HTERT RPE-1 (cell line): ENCODE data around the gene MBD2.
"Not testable (repeated sequence)": the region's sequence is repeated elsewhere in the genome, so short reads cannot be mapped to it uniquely, and the experiment has no call there.

Experiments
- in situ Hi-C: fragments of 300-500 bp; cut with MboI; formaldehyde crosslinking; loops from 4 replicates; pipeline ENCODE4 v1.14.3; 2020; ENCODE audit warnings: low sequenced_read_pairs

The MBD2 gene

GRCh38 chr18:54154231-54154630 is 70.2 kb downstream of the MBD2 start:
- in situ Hi-C loops = no loop called here

DNA sequence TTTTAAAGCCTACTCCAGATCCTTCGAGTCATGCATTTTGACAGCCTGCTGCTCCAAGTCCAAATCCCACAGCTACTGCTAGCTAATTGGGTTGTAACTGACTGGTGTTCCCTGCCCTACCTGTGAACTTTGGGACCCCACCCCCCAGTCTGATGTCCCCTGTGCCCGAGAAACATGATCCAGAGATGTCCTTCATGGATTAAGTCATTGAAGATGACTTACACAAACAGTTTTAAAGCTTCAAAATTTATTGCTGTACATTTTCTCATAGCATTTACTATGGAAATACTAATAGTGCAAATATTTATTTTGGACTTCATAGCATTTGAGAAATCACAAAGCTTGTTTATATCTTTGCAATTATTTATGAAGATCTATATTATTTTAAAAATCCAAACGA is 73.1 kb downstream of the MBD2 start:
- in situ Hi-C loops = no loop called here

DNA sequence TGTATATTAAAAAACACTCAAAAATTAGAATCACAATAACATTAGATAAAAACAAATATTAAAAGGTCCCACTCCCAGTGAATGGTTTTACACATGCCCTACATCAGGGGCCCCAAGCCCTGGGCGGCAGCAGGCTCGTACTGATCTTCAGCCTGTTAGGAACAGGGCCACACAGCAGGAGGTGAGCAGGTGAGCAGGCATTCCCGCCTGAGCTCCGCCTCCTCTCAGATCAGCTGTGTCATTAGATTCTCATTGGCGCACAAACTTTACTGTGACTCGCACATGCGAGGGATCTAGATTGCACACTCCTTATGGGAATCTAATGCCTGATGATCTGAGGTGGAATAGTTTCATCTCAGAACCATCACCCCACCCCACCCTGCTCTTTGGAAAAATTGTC is 74.2 kb downstream of the MBD2 start:
- in situ Hi-C loops = no loop called here

- in situ Hi-C loops = no loop called here
Observed at GRCh38 chr18:54149078-54149697, 75.3 kb downstream of the MBD2 start.

- in situ Hi-C loops = no loop called here
Observed at GRCh38 chr18:54148678-54149077, 75.8 kb downstream of the MBD2 start.

DNA sequence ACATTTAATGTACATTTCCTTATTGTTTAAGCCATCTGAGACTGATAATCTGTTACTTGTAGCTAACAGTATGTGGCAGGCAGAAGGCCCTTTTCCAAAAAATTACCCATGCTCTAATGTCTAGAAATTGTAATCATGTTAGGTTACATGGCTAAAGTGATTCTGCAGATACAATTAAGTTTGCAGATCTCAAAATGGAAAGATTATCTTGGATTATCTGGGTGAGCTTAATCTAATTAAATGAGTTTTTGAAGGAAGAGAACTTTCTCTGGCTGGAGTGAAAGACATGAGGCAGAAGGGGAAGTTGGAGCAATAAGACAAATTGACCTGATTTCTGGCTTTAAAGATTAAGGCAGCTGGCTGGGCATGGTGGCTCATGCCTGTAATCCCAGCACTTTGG is 76.3 kb downstream of the MBD2 start:
- in situ Hi-C loops = no loop called here

- in situ Hi-C loops = no loop called here
Observed at GRCh38 chr18:54147439-54147838, 77.0 kb downstream of the MBD2 start.

- in situ Hi-C loops = no loop called here
Observed at GRCh38 chr18:54141041-54141608, 83.3 kb downstream of the MBD2 start.

DNA sequence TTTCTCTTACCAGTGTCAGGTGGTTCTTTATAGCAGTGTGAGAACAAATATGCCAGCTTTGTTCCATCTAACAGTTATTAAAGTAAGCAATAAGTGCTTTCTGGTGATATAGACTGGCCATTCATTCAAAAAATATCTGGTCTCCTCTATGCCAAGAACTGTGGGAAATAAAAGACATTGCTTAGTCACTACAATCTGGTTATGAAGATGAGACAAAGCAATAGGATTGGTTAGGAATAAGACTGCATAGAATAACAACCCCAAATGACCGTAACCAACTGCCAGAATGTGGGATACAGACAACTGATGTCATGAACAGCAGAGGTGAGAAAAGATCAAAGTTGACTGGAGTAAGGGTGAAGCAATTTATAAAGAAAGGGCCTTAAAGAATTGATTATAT is 83.8 kb downstream of the MBD2 start:
- in situ Hi-C loops = no loop called here

GRCh38 chr18:54135216-54135615 is 89.3 kb downstream of the MBD2 start:
- in situ Hi-C loops = no loop called here

GRCh38 chr18:54134053-54134452 is 90.4 kb downstream of the MBD2 start:
- in situ Hi-C loops = no loop called here

- in situ Hi-C loops = no loop called here
Observed at GRCh38 chr18:54130631-54131030, 93.8 kb downstream of the MBD2 start.

DNA sequence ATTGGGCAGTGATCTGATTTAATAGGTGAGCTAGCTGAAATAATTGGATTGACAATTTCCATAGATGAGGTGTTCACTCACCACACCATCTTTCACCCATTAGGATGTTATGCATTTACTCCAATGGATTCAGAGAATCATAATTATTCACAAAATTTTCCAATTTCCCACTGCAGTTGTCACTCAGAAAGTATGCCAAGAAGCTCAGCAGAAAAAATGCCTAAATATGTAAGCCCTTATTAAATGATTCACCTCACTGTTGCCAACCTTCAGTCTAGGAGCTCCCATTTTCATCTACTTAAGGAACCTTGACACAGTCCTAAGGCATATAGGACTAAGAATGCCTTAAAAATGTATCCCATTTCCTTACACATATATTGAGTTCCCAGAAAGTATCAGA is 94.3 kb downstream of the MBD2 start:
- in situ Hi-C loops = no loop called here

GRCh38 chr18:54129448-54130067 is 94.9 kb downstream of the MBD2 start:
- in situ Hi-C loops = no loop called here

GRCh38 chr18:54127759-54128378 is 96.6 kb downstream of the MBD2 start:
- in situ Hi-C loops = no loop called here

DNA sequence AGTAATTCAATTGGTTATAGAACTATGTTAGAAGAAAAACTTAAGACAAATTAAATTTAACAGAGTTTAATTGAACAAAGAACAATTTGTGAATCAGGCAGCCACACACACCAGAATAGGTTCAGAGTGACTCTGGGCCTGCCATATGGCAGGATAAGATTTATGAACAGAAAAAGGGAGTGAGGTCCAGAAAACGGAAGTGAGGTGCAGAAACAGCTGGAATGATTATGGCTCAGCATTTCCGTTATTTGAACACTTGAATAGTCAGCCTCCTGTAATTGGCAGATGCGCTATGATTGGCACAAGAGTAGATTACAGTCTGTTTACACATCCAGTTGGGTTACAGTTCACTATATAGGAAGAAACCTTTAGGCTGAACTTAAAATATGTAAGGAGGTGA is 99.0 kb downstream of the MBD2 start:
- in situ Hi-C loops = no loop called here

DNA sequence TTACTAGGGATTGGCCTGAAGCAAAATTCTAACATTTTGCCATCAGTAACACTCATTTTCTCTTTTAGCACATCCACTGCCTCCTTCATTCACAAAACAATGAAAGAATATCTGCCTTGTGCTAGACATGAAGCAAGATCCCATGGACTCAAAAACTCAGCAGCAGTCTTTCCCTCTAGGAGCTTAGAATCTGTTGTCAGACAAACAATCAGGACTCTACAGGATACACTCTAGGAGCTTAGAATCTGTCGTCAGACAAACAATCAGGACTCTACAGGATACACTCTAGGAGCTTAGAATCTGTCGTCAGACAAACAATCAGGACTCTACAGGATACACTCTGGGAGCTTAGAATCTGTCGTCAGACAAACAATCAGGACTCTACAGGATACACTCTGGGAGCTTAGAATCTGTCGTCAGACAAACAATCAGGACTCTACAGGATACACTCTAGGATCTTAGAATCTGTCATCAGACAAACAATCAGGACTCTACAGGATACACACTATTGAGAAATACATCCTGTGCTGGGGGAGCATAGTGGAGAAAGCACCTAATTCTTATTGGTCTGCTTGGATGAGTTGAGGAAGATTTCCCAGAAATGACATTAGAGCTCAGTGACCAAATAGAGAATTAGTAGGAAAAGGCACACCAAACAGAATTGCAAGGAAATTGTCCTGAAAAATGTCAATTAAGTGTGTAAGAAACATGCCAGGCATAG is 100.6 kb downstream of the MBD2 start:
- in situ Hi-C loops = not testable (repeated sequence)

GRCh38 chr18:54119524-54120019 is 104.9 kb downstream of the MBD2 start:
- in situ Hi-C loops = no loop called here

GRCh38 chr18:54117853-54118773 is 106.4 kb downstream of the MBD2 start:
- in situ Hi-C loops = no loop called here

DNA sequence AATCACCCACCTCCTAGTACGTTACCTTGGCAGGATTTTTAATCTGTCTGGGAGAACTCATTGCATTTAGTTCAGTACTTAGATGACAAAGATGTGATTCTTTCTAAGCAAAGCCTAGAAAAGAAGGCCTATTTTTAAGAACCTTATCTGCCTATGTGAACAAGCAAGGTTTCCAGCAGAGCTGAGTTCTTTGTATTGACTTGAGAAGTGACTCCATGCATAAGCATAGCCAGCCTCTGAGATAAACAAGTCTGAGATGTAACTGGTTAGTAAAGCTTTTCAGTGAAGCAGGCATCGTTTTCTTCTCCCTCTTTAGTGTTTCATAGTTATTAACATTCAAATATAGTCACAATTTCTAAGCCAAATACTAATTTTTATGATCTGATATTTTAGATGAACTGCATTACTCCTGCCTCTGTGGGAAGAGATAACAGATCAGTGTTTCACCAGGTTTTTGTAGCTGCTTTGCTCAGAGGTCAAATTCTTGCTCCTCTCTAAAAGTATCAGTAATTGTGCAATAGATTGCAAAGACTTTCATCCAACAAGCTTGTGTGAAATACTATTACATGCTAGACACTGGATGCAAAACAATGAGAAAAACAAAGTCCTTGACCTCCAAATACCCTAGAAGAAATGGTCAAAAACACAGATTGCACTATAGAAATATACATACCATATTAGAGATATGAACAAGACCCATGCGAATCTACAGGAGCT is 107.8 kb downstream of the MBD2 start:
- in situ Hi-C loops = no loop called here
